ENCODE results near the gene ADAMTS14. TPM values are rescaled to one million over a fixed set of nuclear protein-coding genes. Genes with fewer than 3 reads are reported as not detected.

The ADAMTS14 gene
- total RNA-seq, 2 experiments from 2014 or later = not detected

GRCh38 chr10:70747192-70747965, 75.1 kb downstream of the ADAMTS14 start:
- Histone ChIP-seq H3K9me3 (ENCODE audit: control insufficient read depth in 1 of 2, insufficient read depth in 1 of 2, low read length in 2 of 2) (no peaks in the 10 kb centered on the region), H3K27ac (ENCODE audit: low read depth in 1 of 2, low read length in 2 of 2) (no peak overlapping the region), H3K4me1 (ENCODE audit: insufficient read depth, low read length) (no peaks in the 10 kb centered on the region), H3K36me3 (ENCODE audit: insufficient read depth, low read length) (no peaks in the 10 kb centered on the region), H3K27me3 (ENCODE audit: control insufficient read depth in 1 of 2, insufficient read depth in 2 of 2, low read length in 2 of 2) (no peaks in the 10 kb centered on the region), H3K4me3 (ENCODE audit: low read length) (no peak overlapping the region)
- Mint-ChIP-seq H3K27me3 (no peaks in the 10 kb centered on the region), H3K9me3 (no peaks in the 10 kb centered on the region), H3K36me3 (ENCODE audit: low read depth) (no peaks in the 10 kb centered on the region), H3K4me1 (ENCODE audit: low read depth) (no peaks in the 10 kb centered on the region), H3K4me3 (no peak overlapping the region), H3K27ac (no peak overlapping the region)
- DNase-seq = no peak
- CTCF ChIA-PET = no interaction called here
- TF ChIP-seq CTCF (IDR thresholded peaks at IDR 0.05) = no peak
- POLR2A ChIA-PET = no interaction called here
- intact Hi-C loops (cut with DNase I, micrococcal nuclease) = no loop called here
- ATAC-seq (ENCODE audit: poor library complexity) = no peak

GRCh38 chr10:70748305-70748704, 76.0 kb downstream of the ADAMTS14 start:
- ATAC-seq (ENCODE audit: poor library complexity) = no peak
- Histone ChIP-seq H3K36me3 (ENCODE audit: insufficient read depth, low read length) (no peaks in the 10 kb centered on the region), H3K9me3 (ENCODE audit: control insufficient read depth in 1 of 2, insufficient read depth in 1 of 2, low read length in 2 of 2) (no peaks in the 10 kb centered on the region), H3K4me1 (ENCODE audit: insufficient read depth, low read length) (no peaks in the 10 kb centered on the region), H3K27ac (ENCODE audit: low read depth in 1 of 2, low read length in 2 of 2) (no peak overlapping the region), H3K27me3 (ENCODE audit: control insufficient read depth in 1 of 2, insufficient read depth in 2 of 2, low read length in 2 of 2) (no peaks in the 10 kb centered on the region), H3K4me3 (ENCODE audit: low read length) (no peak overlapping the region)
- no peaks in the 10 kb centered on the region for H3K27me3 Mint-ChIP-seq
- DNase-seq = no peak
- ChIA-PET CTCF (no interaction called here), POLR2A (no interaction called here)
- intact Hi-C loops (cut with DNase I, micrococcal nuclease) = no loop called here
- no peaks in the 10 kb centered on the region for H3K36me3 Mint-ChIP-seq (ENCODE audit: low read depth)
- TF ChIP-seq CTCF (IDR thresholded peaks at IDR 0.05) = no peak
- no peak overlapping the region for H3K4me3 Mint-ChIP-seq
- H3K4me1 Mint-ChIP-seq (ENCODE audit: low read depth) = no peaks in the 10 kb centered on the region
- no peaks in the 10 kb centered on the region for H3K9me3 Mint-ChIP-seq
- no peak overlapping the region for H3K27ac Mint-ChIP-seq

GRCh38 chr10:70748801-70749573, 76.7 kb downstream of the ADAMTS14 start:
- no peaks in the 10 kb centered on the region for H3K4me1 Mint-ChIP-seq (ENCODE audit: low read depth)
- no peak for DNase-seq
- Histone ChIP-seq H3K36me3 (ENCODE audit: insufficient read depth, low read length) (no peaks in the 10 kb centered on the region), H3K9me3 (ENCODE audit: control insufficient read depth in 1 of 2, insufficient read depth in 1 of 2, low read length in 2 of 2) (no peaks in the 10 kb centered on the region), H3K27me3 (ENCODE audit: control insufficient read depth in 1 of 2, insufficient read depth in 2 of 2, low read length in 2 of 2) (no peaks in the 10 kb centered on the region), H3K4me1 (ENCODE audit: insufficient read depth, low read length) (no peaks in the 10 kb centered on the region), H3K4me3 (ENCODE audit: low read length) (no peak overlapping the region), H3K27ac (ENCODE audit: low read depth in 1 of 2, low read length in 2 of 2) (no peak overlapping the region)
- ChIA-PET POLR2A (no interaction called here), CTCF (no interaction called here)
- H3K36me3 Mint-ChIP-seq (ENCODE audit: low read depth) = no peaks in the 10 kb centered on the region
- H3K9me3 Mint-ChIP-seq = no peaks in the 10 kb centered on the region
- no peak overlapping the region for H3K27ac Mint-ChIP-seq
- intact Hi-C loops (cut with DNase I, micrococcal nuclease) = no loop called here
- no peaks in the 10 kb centered on the region for H3K27me3 Mint-ChIP-seq
- H3K4me3 Mint-ChIP-seq = no peak overlapping the region
- ATAC-seq (ENCODE audit: poor library complexity) = no peak
- no peak for TF ChIP-seq CTCF (IDR thresholded peaks at IDR 0.05)
